ENCODE results near the gene CHN2.

The CHN2 gene

GRCh38 chr7:29332875-29333855 lies 138.6 kb downstream of the CHN2 start:
- TF ChIP-seq POLR2AphosphoS5 (IDR thresholded peaks at IDR 0.05; ENCODE audit: low read depth, low read length) (no peak), SIN3A (IDR thresholded peaks at IDR 0.05; ENCODE audit: borderline replicate concordance, insufficient read depth, low read length) (no peak), FOXP2 (optimal IDR thresholded peaks at IDR 0.05; ENCODE audit: borderline replicate concordance, extremely low read depth, extremely low read length, insufficient read depth) (no peak), REST (IDR thresholded peaks at IDR 0.05; ENCODE audit: insufficient read depth in 1 of 2, low read depth in 2 of 2, low read length in 2 of 2) (no peak), TAF1 (IDR thresholded peaks at IDR 0.05; ENCODE audit: borderline replicate concordance, insufficient read depth, low read length) (no peak)

GRCh38 chr7:29335188-29336083 lies 140.9 kb downstream of the CHN2 start:
- TF ChIP-seq FOXP2 (optimal IDR thresholded peaks at IDR 0.05; ENCODE audit: borderline replicate concordance, extremely low read depth, extremely low read length, insufficient read depth) (no peak), REST (IDR thresholded peaks at IDR 0.05; ENCODE audit: insufficient read depth in 1 of 2, low read depth in 2 of 2, low read length in 2 of 2) (no peak), SIN3A (IDR thresholded peaks at IDR 0.05; ENCODE audit: borderline replicate concordance, insufficient read depth, low read length) (no peak), POLR2AphosphoS5 (IDR thresholded peaks at IDR 0.05; ENCODE audit: low read depth, low read length) (no peak), TAF1 (IDR thresholded peaks at IDR 0.05; ENCODE audit: borderline replicate concordance, insufficient read depth, low read length) (no peak)

GRCh38 chr7:29337546-29338116 lies 143.1 kb downstream of the CHN2 start:
- TF ChIP-seq SIN3A (IDR thresholded peaks at IDR 0.05; ENCODE audit: borderline replicate concordance, insufficient read depth, low read length), result no peak
- TF ChIP-seq FOXP2 (optimal IDR thresholded peaks at IDR 0.05; ENCODE audit: borderline replicate concordance, extremely low read depth, extremely low read length, insufficient read depth), result no peak
- no peak for TF ChIP-seq REST (IDR thresholded peaks at IDR 0.05; ENCODE audit: insufficient read depth in 1 of 2, low read depth in 2 of 2, low read length in 2 of 2)
- no peak for TF ChIP-seq POLR2AphosphoS5 (IDR thresholded peaks at IDR 0.05; ENCODE audit: low read depth, low read length)
- no peak for TF ChIP-seq TAF1 (IDR thresholded peaks at IDR 0.05; ENCODE audit: borderline replicate concordance, insufficient read depth, low read length)

GRCh38 chr7:29340696-29341095 lies 146.1 kb downstream of the CHN2 start:
- no peak for TF ChIP-seq POLR2AphosphoS5 (IDR thresholded peaks at IDR 0.05; ENCODE audit: low read depth, low read length)
- TF ChIP-seq SIN3A (IDR thresholded peaks at IDR 0.05; ENCODE audit: borderline replicate concordance, insufficient read depth, low read length), result no peak
- TF ChIP-seq FOXP2 (optimal IDR thresholded peaks at IDR 0.05; ENCODE audit: borderline replicate concordance, extremely low read depth, extremely low read length, insufficient read depth), result no peak
- no peak for TF ChIP-seq TAF1 (IDR thresholded peaks at IDR 0.05; ENCODE audit: borderline replicate concordance, insufficient read depth, low read length)
- TF ChIP-seq REST (IDR thresholded peaks at IDR 0.05; ENCODE audit: insufficient read depth in 1 of 2, low read depth in 2 of 2, low read length in 2 of 2), result no peak

Data from PFSK-1 (cell line).